ENCODE results near the gene KRTAP10-5. TPM values are rescaled to one million over a fixed set of nuclear protein-coding genes. Genes with fewer than 3 reads are reported as not detected.
"Not testable (repeated sequence)": the region's sequence is repeated elsewhere in the genome, so short reads cannot be mapped to it uniquely, and the experiment has no call there.

Gene KRTAP10-5
- polyA plus RNA-seq, 5 donors: not detected

- no peak for DNase-seq
These were observed 8.3 kb downstream of the KRTAP10-5 start for GRCh38 chr21:44571844-44572782.

GRCh38 chr21:44571296-44571695 is 9.1 kb downstream of the KRTAP10-5 start:
- no peak for DNase-seq

GRCh38 chr21:44569861-44570517 is 10.4 kb downstream of the KRTAP10-5 start:
- DNase-seq: no peak

- DNase-seq: no peak
These were observed 11.5 kb downstream of the KRTAP10-5 start for GRCh38 chr21:44568667-44569556.

- no peak for DNase-seq
These were observed 12.1 kb downstream of the KRTAP10-5 start for GRCh38 chr21:44568261-44568660.

GRCh38 chr21:44567481-44568171 is 12.8 kb downstream of the KRTAP10-5 start:
- DNase-seq: no peak

GRCh38 chr21:44566403-44566802 is 14.0 kb downstream of the KRTAP10-5 start:
- no peak for DNase-seq

GRCh38 chr21:44564886-44565598 is 15.4 kb downstream of the KRTAP10-5 start:
- no peak for DNase-seq

- DNase-seq: no peak
These were observed 16.3 kb downstream of the KRTAP10-5 start for GRCh38 chr21:44564099-44564498.

GRCh38 chr21:44558695-44559094 is 21.7 kb downstream of the KRTAP10-5 start, which contains the start of gene KRTAP10-3:
Gene KRTAP10-3, minus strand, starts transcription at chr21:44558795. Its CDS starts 80 bp downstream, at chr21:44558715.
- no peak for DNase-seq

GRCh38 chr21:44558329-44558675 is 22.1 kb downstream of the KRTAP10-5 start:
- DNase-seq: not testable (repeated sequence)

GRCh38 chr21:44557491-44558328 is 22.7 kb downstream of the KRTAP10-5 start:
- no peak for DNase-seq

GRCh38 chr21:44556879-44557278 is 23.5 kb downstream of the KRTAP10-5 start:
- DNase-seq: no peak

- no peak for DNase-seq
These were observed 25.1 kb downstream of the KRTAP10-5 start for GRCh38 chr21:44555200-44555875.

- no peak for DNase-seq
These were observed 27.7 kb downstream of the KRTAP10-5 start for GRCh38 chr21:44552681-44553080.

- DNase-seq: no peak
These were observed 28.3 kb downstream of the KRTAP10-5 start for GRCh38 chr21:44552136-44552535.

GRCh38 chr21:44551340-44551961 is 29.0 kb downstream of the KRTAP10-5 start, which contains the start of gene KRTAP10-2:
Gene KRTAP10-2, minus strand, starts transcription at chr21:44551505. Its CDS starts 47 bp downstream, at chr21:44551458.
- DNase-seq: no peak

- DNase-seq: no peak
These were observed 29.6 kb downstream of the KRTAP10-5 start for GRCh38 chr21:44550807-44551206.
